Stimulated activated CD4-positive, alpha-beta T cell treated with anti-CD3 and anti-CD28 coated beads, Interleukin-1b, Interleukin-23, amount 100 ng/mL, for 48 hours (primary cell): ENCODE results near the gene SLC37A1.

Source experiments
- DNase-seq: peaks from one replicate; pipeline ENCODE4 v3.0.0-alpha.2; 2020

The SLC37A1 gene

GRCh38 chr21:42531771-42532170 lies 18.1 kb downstream of the SLC37A1 start:
- no peak for DNase-seq

- DNase-seq, result no peak
These were observed 19.0 kb downstream of the SLC37A1 start for GRCh38 chr21:42532466-42533181.

GRCh38 chr21:42533306-42533962 lies 19.8 kb downstream of the SLC37A1 start:
- DNase-seq, result no peak

- no peak for DNase-seq
These were observed 20.3 kb downstream of the SLC37A1 start for GRCh38 chr21:42533963-42534355.

GRCh38 chr21:42534421-42535378 lies 21.0 kb downstream of the SLC37A1 start:
- no peak for DNase-seq

- no peak for DNase-seq
These were observed 22.0 kb downstream of the SLC37A1 start for GRCh38 chr21:42535602-42536171.

GRCh38 chr21:42536601-42537000 lies 22.9 kb downstream of the SLC37A1 start:
- no peak for DNase-seq

GRCh38 chr21:42537106-42537742 lies 23.6 kb downstream of the SLC37A1 start:
- no peak for DNase-seq

GRCh38 chr21:42538479-42539275 lies 25.0 kb downstream of the SLC37A1 start:
- no peak for DNase-seq

- no peak for DNase-seq
These were observed 25.7 kb downstream of the SLC37A1 start for GRCh38 chr21:42539342-42539741.

- DNase-seq, result no peak
These were observed 26.3 kb downstream of the SLC37A1 start for GRCh38 chr21:42539931-42540343.

- DNase-seq, result no peak
These were observed 26.7 kb downstream of the SLC37A1 start for GRCh38 chr21:42540396-42540795.

GRCh38 chr21:42541174-42541573 lies 27.5 kb downstream of the SLC37A1 start:
- DNase-seq, result no peak

- DNase-seq, result no peak
These were observed 28.0 kb downstream of the SLC37A1 start for GRCh38 chr21:42541618-42542017.

- no peak for DNase-seq
These were observed 28.5 kb downstream of the SLC37A1 start for GRCh38 chr21:42542196-42542595.

GRCh38 chr21:42542596-42542995 lies 28.9 kb downstream of the SLC37A1 start:
- no peak for DNase-seq

GRCh38 chr21:42543106-42543847 lies 29.6 kb downstream of the SLC37A1 start:
- no peak for DNase-seq

- no peak for DNase-seq
These were observed 30.9 kb downstream of the SLC37A1 start for GRCh38 chr21:42544544-42544943.

- DNase-seq, result no peak
These were observed 31.7 kb downstream of the SLC37A1 start for GRCh38 chr21:42545317-42545716.

- DNase-seq, result no peak
These were observed 32.1 kb downstream of the SLC37A1 start for GRCh38 chr21:42545745-42546144.

GRCh38 chr21:42546433-42546832 lies 32.8 kb downstream of the SLC37A1 start:
- no peak for DNase-seq
